Osteocyte (in vitro differentiated cells): ENCODE measurements around the gene ZNF292. TPM values are rescaled to one million over a fixed set of nuclear protein-coding genes. Genes with fewer than 3 reads are reported as not detected.

Experiments
- DNase-seq: peaks from one replicate; pipeline ENCODE4 v3.0.0; 2021; ENCODE audit warnings: mixed read lengths; ENCODE audit not compliant: unreplicated experiment; ENCODE audit errors: extremely low spot score
- H3K27ac Mint-ChIP-seq: one replicate; pipeline ENCODE4 v1.8.0; 2021; ENCODE audit warnings: mild to moderate bottlenecking, mixed read lengths; ENCODE audit not compliant: unreplicated experiment
- H3K27me3 Mint-ChIP-seq: one replicate; pipeline ENCODE4 v1.8.0; 2021; ENCODE audit warnings: mixed read lengths; ENCODE audit not compliant: unreplicated experiment
- H3K36me3 Mint-ChIP-seq: one replicate; pipeline ENCODE4 v1.8.0; 2021; ENCODE audit warnings: mixed read lengths; ENCODE audit not compliant: unreplicated experiment
- H3K4me1 Mint-ChIP-seq: one replicate; pipeline ENCODE4 v1.8.0; 2021; ENCODE audit warnings: mixed read lengths; ENCODE audit not compliant: unreplicated experiment
- H3K4me3 Mint-ChIP-seq: one replicate; pipeline ENCODE4 v1.8.0; 2021; ENCODE audit warnings: mild to moderate bottlenecking, moderate library complexity, mixed read lengths; ENCODE audit not compliant: unreplicated experiment
- H3K9me3 Mint-ChIP-seq: one replicate; pipeline ENCODE4 v1.8.0; 2021; ENCODE audit warnings: mixed read lengths; ENCODE audit not compliant: unreplicated experiment
- CTCF ChIP-seq: fragments of 200-600 bp; sonication (generic); IDR thresholded peaks from 2 replicates; pipeline ENCODE4 v1.5.0; 2021; ENCODE audit warnings: antibody characterized with exemption, mild to moderate bottlenecking, moderate library complexity
- total RNA-seq: library from RNA; stranded (reverse); gene quantifications from 2 replicates; pipeline ENCODE4 v1.2.1, GENCODE V29; 2021

Gene ZNF292
- total RNA-seq, 1 donor from 2014 or later: 38.8 TPM

GRCh38 chr6:87118054-87118453 is 37.3 kb upstream of the ZNF292 start:
- DNase-seq: no peak
- Mint-ChIP-seq H3K27ac (no peak overlapping the region), H3K27me3 (peaks cover 45% of the 10 kb centered on the region), H3K4me1 (no peaks in the 10 kb centered on the region), H3K4me3 (no peak overlapping the region), H3K36me3 (no peaks in the 10 kb centered on the region), H3K9me3 (no peaks in the 10 kb centered on the region)
- TF ChIP-seq CTCF: no peak

- H3K27me3 Mint-ChIP-seq: peaks cover 22% of the 10 kb centered on the region
- no peak overlapping the region for H3K4me3 Mint-ChIP-seq
- H3K36me3 Mint-ChIP-seq: no peaks in the 10 kb centered on the region
- H3K4me1 Mint-ChIP-seq: no peaks in the 10 kb centered on the region
- H3K27ac Mint-ChIP-seq: no peak overlapping the region
- DNase-seq: no peak
- no peak for TF ChIP-seq CTCF
- no peaks in the 10 kb centered on the region for H3K9me3 Mint-ChIP-seq
These were observed 32.9 kb upstream of the ZNF292 start for GRCh38 chr6:87122477-87122876.

GRCh38 chr6:87124074-87124473 is 31.3 kb upstream of the ZNF292 start:
- Mint-ChIP-seq H3K36me3 (no peaks in the 10 kb centered on the region), H3K4me1 (no peaks in the 10 kb centered on the region), H3K27ac (no peak overlapping the region), H3K4me3 (no peak overlapping the region), H3K27me3 (peaks cover 17% of the 10 kb centered on the region), H3K9me3 (no peaks in the 10 kb centered on the region)
- DNase-seq: no peak
- no peak for TF ChIP-seq CTCF

GRCh38 chr6:87126501-87126900 is 28.9 kb upstream of the ZNF292 start:
- no peak for TF ChIP-seq CTCF
- Mint-ChIP-seq H3K4me3 (no peak overlapping the region), H3K27me3 (peaks cover 17% of the 10 kb centered on the region), H3K4me1 (no peaks in the 10 kb centered on the region), H3K36me3 (no peaks in the 10 kb centered on the region), H3K27ac (no peak overlapping the region), H3K9me3 (no peaks in the 10 kb centered on the region)
- DNase-seq: no peak

- TF ChIP-seq CTCF: no peak
These were observed 27.6 kb upstream of the ZNF292 start for GRCh38 chr6:87127737-87128136.

More at GRCh38 chr6:87127737-87128136, 27.6 kb upstream of the ZNF292 start:
- no peak for DNase-seq
- no peak overlapping the region for H3K4me3 Mint-ChIP-seq
- H3K9me3 Mint-ChIP-seq: no peaks in the 10 kb centered on the region
- H3K36me3 Mint-ChIP-seq: no peaks in the 10 kb centered on the region
- no peaks in the 10 kb centered on the region for H3K4me1 Mint-ChIP-seq
- H3K27ac Mint-ChIP-seq: no peak overlapping the region
- H3K27me3 Mint-ChIP-seq: peaks cover 24% of the 10 kb centered on the region
